Activated T-helper 1 cell treated with Interleukin-2 at 50 U/mL for 16 hours (primary cell): ENCODE results near the gene SLX4.
"Not testable (repeated sequence)": the region's sequence is repeated elsewhere in the genome, so short reads cannot be mapped to it uniquely, and the experiment has no call there.

ENCODE experiments used
- DNase-seq: peaks from one replicate; pipeline ENCODE4 v3.0.0-alpha.2; 2020; ENCODE audit warnings: low read depth

Gene SLX4

GRCh38 chr16:3640632-3641501 is 29.5 kb upstream of the SLX4 start:
- DNase-seq = no peak

GRCh38 chr16:3640207-3640606 is 28.8 kb upstream of the SLX4 start:
- DNase-seq = no peak

GRCh38 chr16:3638916-3639644 is 27.7 kb upstream of the SLX4 start:
- DNase-seq = no peak

- DNase-seq = no peak
Observed at GRCh38 chr16:3637371-3637923, 26.0 kb upstream of the SLX4 start.

- DNase-seq = no peak
Observed at GRCh38 chr16:3625911-3626732, 14.7 kb upstream of the SLX4 start.

GRCh38 chr16:3625331-3625730 is 13.9 kb upstream of the SLX4 start:
- DNase-seq = no peak

GRCh38 chr16:3623642-3624041 is 12.2 kb upstream of the SLX4 start:
- DNase-seq = no peak

GRCh38 chr16:3618769-3619141 is 7.3 kb upstream of the SLX4 start:
- no peak for DNase-seq

GRCh38 chr16:3612510-3613466 is 1.4 kb upstream of the SLX4 start:
- no peak for DNase-seq

GRCh38 chr16:3610698-3611145 is 684 bp downstream of the SLX4 start:
- DNase-seq = no peak

- DNase-seq = no peak
Observed at GRCh38 chr16:3609895-3610697, 1.3 kb downstream of the SLX4 start.

- DNase-seq = not testable (repeated sequence)
Observed at GRCh38 chr16:3608976-3609375, 2.4 kb downstream of the SLX4 start.

GRCh38 chr16:3608069-3608468 is 3.3 kb downstream of the SLX4 start:
- no peak for DNase-seq

GRCh38 chr16:3607634-3608033 is 3.8 kb downstream of the SLX4 start:
- no peak for DNase-seq

GRCh38 chr16:3607161-3607560 is 4.2 kb downstream of the SLX4 start:
- no peak for DNase-seq

GRCh38 chr16:3606441-3606840 is 5.0 kb downstream of the SLX4 start:
- DNase-seq = no peak

- no peak for DNase-seq
Observed at GRCh38 chr16:3602320-3602653, 9.1 kb downstream of the SLX4 start.

GRCh38 chr16:3601614-3602319 is 9.6 kb downstream of the SLX4 start:
- no peak for DNase-seq

- no peak for DNase-seq
Observed at GRCh38 chr16:3599922-3600321, 11.5 kb downstream of the SLX4 start.

- DNase-seq = no peak
Observed at GRCh38 chr16:3599121-3599520, 12.3 kb downstream of the SLX4 start.
